Right lobe of liver (tissue), 4 donors: Measurements from ENCODE around the gene GAA.

Experiments used
- CTCF ChIP-seq, 4 donors: fragments of 200-600 bp in 3 of 4; fragments of 450-650 bp in 1 of 4; IDR thresholded peaks; one replicate each; pipeline versions ENCODE4 v1.5.1 to v1.8.0; 2016 to 2022; ENCODE audit warnings: antibody characterized with exemption in 4 of 4, mild to moderate bottlenecking in 2 of 4
- POLR2A ChIP-seq: fragments of 450-650 bp; IDR thresholded peaks from one replicate; pipeline ENCODE4 v1.6.1; 2017; ENCODE audit warnings: antibody characterized with exemption, mild to moderate bottlenecking
- donor health status: DM: no; HTN: no; CAD: no.
- donor health status: DM: no; HTN: no; CAD: no.
- donor health status: DM: no; HTN: yes; CAD: no.

- TF ChIP-seq CTCF (IDR thresholded peaks at IDR 0.05), result peak; percentile 57 to 80 (median 76)
- TF ChIP-seq POLR2A, result no peak
Observed at GRCh38 chr17:80082403-80083135, 18.8 kb upstream of the GAA start.
